Measurements from ENCODE around the gene CERS6.

CERS6 gene

GRCh38 chr2:168694866-168695265, 238.8 kb downstream of the CERS6 start:
- no peak for TF ChIP-seq CTCF (IDR thresholded peaks at IDR 0.05; ENCODE audit: low read depth, low read length)
- no peak overlapping the region for H3K4me3 ChIP-seq (ENCODE audit: low read depth, low read length)
- in situ Hi-C loops (cut with HindIII; ENCODE audit: low sequenced_read_pairs), result no loop called here
- no peak for DNase-seq (ENCODE audit: low read depth, low spot score)

- in situ Hi-C loops (cut with HindIII; ENCODE audit: low sequenced_read_pairs), result no loop called here
- DNase-seq (ENCODE audit: low read depth, low spot score), result peak; percentile 57
- no peak for TF ChIP-seq CTCF (IDR thresholded peaks at IDR 0.05; ENCODE audit: low read depth, low read length)
- H3K4me3 ChIP-seq (ENCODE audit: low read depth, low read length), result no peak overlapping the region
Measured at GRCh38 chr2:168697668-168698121, 241.6 kb downstream of the CERS6 start.

GRCh38 chr2:168698969-168699368, 242.9 kb downstream of the CERS6 start:
- no peak for TF ChIP-seq CTCF (IDR thresholded peaks at IDR 0.05; ENCODE audit: low read depth, low read length)
- DNase-seq (ENCODE audit: low read depth, low spot score), result no peak
- in situ Hi-C loops (cut with HindIII; ENCODE audit: low sequenced_read_pairs), result no loop called here
- no peak overlapping the region for H3K4me3 ChIP-seq (ENCODE audit: low read depth, low read length)

- in situ Hi-C loops (cut with HindIII; ENCODE audit: low sequenced_read_pairs), result no loop called here
- H3K4me3 ChIP-seq (ENCODE audit: low read depth, low read length), result no peak overlapping the region
- DNase-seq (ENCODE audit: low read depth, low spot score), result peak; percentile 80
- TF ChIP-seq CTCF (IDR thresholded peaks at IDR 0.05; ENCODE audit: low read depth, low read length), result no peak
Measured at GRCh38 chr2:168699844-168700417, 243.9 kb downstream of the CERS6 start.

- H3K4me3 ChIP-seq (ENCODE audit: low read depth, low read length), result no peak overlapping the region
- DNase-seq (ENCODE audit: low read depth, low spot score), result peak; percentile 60
- TF ChIP-seq CTCF (IDR thresholded peaks at IDR 0.05; ENCODE audit: low read depth, low read length), result no peak
- in situ Hi-C loops (cut with HindIII; ENCODE audit: low sequenced_read_pairs), result no loop called here
Measured at GRCh38 chr2:168700615-168701245, 244.7 kb downstream of the CERS6 start.

- TF ChIP-seq CTCF (IDR thresholded peaks at IDR 0.05; ENCODE audit: low read depth, low read length), result no peak
- in situ Hi-C loops (cut with HindIII; ENCODE audit: low sequenced_read_pairs), result no loop called here
- no peak overlapping the region for H3K4me3 ChIP-seq (ENCODE audit: low read depth, low read length)
- no peak for DNase-seq (ENCODE audit: low read depth, low spot score)
Measured at GRCh38 chr2:168702579-168702978, 246.5 kb downstream of the CERS6 start.
